B cell (primary cell): ENCODE data around the gene NWD2.

Experiments
- CTCF ChIP-seq: fragments of 200-600 bp; IDR thresholded peaks from one replicate; pipeline ENCODE4 v1.8.0; 2022; ENCODE audit warnings: antibody characterized with exemption, mild to moderate bottlenecking
- EZH2 ChIP-seq: IDR thresholded peaks from 2 replicates; pipeline ENCODE4 v1.6.1; 2012; ENCODE audit warnings: borderline replicate concordance, low read depth, mild to moderate bottlenecking, moderate library complexity, low read length; ENCODE audit not compliant: insufficient read depth, poor library complexity, severe bottlenecking

GRCh38 chr4:37320513-37321235, 76.1 kb downstream of the NWD2 start:
- TF ChIP-seq CTCF (no peak), EZH2 (no peak)
